Panc1 (cell line): ENCODE results near the gene ASCL2.

Experiments
- POLR2AphosphoS5 ChIP-seq: IDR thresholded peaks from 2 replicates; pipeline ENCODE4 v1.6.1; 2012; ENCODE audit warnings: mild to moderate bottlenecking, low read depth, low read length, moderate library complexity
- SIN3A ChIP-seq: IDR thresholded peaks from 2 replicates; pipeline ENCODE4 v1.6.1; 2012; ENCODE audit warnings: low read depth, mild to moderate bottlenecking, low read length, moderate library complexity, borderline replicate concordance; ENCODE audit not compliant: insufficient read depth
- TF ChIP-seq, protein P1 (sequence below): fragments of 450-650 bp; IDR thresholded peaks from 2 replicates; pipeline ENCODE4 v1.5.1; 2017; ENCODE audit warnings: mild to moderate bottlenecking
- TF ChIP-seq, protein P2 (sequence below), 2 experiments: IDR thresholded peaks; 2 replicates each; pipeline ENCODE4 v1.6.1; 2011 to 2012; ENCODE audit warnings: low read depth in 2 of 2, control low read depth in 1 of 2, low read length in 1 of 2, mild to moderate bottlenecking in 1 of 2, moderate library complexity in 1 of 2; ENCODE audit not compliant: insufficient read depth in 1 of 2

DNA sequence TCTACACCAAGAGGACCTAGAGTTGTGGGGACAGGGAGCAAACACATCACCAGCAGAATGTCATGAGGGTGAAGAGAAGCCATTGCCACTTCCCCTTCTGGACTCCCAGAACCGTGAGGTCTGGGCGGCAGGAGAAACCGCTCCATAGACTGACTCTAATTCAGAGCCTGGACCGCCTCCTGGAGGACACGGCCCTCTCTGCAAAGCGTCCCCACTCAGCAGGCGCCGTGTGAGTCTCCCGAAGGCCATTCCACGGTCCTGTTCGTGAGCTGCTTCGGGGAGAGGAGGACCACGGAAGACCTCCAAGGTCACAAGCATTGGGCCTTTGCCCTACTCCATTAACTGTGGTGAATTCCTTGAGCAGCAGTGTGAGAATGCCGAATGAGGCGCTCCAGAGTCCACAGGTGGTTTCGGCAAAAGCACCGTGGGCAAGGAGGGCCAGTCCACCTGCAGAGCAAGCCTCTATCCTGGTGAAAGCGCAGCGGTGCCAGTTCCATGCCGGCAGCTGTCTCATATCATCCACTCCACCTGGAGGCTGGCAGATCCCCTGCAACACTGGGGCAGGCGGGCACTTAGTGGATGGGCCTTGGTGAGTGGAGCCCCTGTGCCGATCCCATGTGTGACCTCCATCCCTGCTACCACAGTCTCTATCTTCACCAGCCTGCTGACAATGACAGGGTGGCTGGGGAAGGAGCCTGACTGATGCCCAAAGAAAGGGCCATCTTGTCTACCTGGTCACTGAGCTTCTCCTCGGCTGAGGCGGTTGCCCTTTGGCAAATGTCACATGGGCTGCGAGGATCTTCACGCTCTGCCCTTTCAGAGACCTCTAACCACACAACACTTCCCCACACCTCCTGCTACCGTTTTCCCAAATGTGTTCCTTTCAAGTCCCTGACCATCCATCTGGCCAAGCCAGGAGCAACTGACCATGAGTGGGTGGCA, 23.9 kb upstream of the ASCL2 start:
- TF ChIP-seq, protein P1, sequence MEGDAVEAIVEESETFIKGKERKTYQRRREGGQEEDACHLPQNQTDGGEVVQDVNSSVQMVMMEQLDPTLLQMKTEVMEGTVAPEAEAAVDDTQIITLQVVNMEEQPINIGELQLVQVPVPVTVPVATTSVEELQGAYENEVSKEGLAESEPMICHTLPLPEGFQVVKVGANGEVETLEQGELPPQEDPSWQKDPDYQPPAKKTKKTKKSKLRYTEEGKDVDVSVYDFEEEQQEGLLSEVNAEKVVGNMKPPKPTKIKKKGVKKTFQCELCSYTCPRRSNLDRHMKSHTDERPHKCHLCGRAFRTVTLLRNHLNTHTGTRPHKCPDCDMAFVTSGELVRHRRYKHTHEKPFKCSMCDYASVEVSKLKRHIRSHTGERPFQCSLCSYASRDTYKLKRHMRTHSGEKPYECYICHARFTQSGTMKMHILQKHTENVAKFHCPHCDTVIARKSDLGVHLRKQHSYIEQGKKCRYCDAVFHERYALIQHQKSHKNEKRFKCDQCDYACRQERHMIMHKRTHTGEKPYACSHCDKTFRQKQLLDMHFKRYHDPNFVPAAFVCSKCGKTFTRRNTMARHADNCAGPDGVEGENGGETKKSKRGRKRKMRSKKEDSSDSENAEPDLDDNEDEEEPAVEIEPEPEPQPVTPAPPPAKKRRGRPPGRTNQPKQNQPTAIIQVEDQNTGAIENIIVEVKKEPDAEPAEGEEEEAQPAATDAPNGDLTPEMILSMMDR: no peak
- TF ChIP-seq, protein P2, sequence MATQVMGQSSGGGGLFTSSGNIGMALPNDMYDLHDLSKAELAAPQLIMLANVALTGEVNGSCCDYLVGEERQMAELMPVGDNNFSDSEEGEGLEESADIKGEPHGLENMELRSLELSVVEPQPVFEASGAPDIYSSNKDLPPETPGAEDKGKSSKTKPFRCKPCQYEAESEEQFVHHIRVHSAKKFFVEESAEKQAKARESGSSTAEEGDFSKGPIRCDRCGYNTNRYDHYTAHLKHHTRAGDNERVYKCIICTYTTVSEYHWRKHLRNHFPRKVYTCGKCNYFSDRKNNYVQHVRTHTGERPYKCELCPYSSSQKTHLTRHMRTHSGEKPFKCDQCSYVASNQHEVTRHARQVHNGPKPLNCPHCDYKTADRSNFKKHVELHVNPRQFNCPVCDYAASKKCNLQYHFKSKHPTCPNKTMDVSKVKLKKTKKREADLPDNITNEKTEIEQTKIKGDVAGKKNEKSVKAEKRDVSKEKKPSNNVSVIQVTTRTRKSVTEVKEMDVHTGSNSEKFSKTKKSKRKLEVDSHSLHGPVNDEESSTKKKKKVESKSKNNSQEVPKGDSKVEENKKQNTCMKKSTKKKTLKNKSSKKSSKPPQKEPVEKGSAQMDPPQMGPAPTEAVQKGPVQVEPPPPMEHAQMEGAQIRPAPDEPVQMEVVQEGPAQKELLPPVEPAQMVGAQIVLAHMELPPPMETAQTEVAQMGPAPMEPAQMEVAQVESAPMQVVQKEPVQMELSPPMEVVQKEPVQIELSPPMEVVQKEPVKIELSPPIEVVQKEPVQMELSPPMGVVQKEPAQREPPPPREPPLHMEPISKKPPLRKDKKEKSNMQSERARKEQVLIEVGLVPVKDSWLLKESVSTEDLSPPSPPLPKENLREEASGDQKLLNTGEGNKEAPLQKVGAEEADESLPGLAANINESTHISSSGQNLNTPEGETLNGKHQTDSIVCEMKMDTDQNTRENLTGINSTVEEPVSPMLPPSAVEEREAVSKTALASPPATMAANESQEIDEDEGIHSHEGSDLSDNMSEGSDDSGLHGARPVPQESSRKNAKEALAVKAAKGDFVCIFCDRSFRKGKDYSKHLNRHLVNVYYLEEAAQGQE (IDR thresholded peaks at IDR 0.05; ENCODE audit: insufficient read depth in 1 of 2, low read depth in 2 of 2, low read length in 1 of 2): no peak
- TF ChIP-seq POLR2AphosphoS5 (no peak), SIN3A (no peak)
